KMS-11 (cell line): ENCODE results near the gene ALDH16A1.

Experiments used
- H2AFZ ChIP-seq: fragments of 200-600 bp; sonication (generic); 2 replicates; pipeline ENCODE4 v1.6.1; 2016; ENCODE audit warnings: antibody characterized with exemption, mixed run types, low read depth
- H3K27ac ChIP-seq: fragments of 200-600 bp; sonication (generic); 2 replicates; pipeline ENCODE4 v1.6.1; 2016; ENCODE audit warnings: mild to moderate bottlenecking, mixed run types
- H3K27me3 ChIP-seq: fragments of 200-600 bp; sonication (generic); 2 replicates; pipeline ENCODE4 v1.6.1; 2017; ENCODE audit warnings: mild to moderate bottlenecking, low read depth, mixed run types, moderate library complexity; ENCODE audit not compliant: insufficient read depth
- H3K36me3 ChIP-seq: fragments of 200-600 bp; sonication (generic); 2 replicates; pipeline ENCODE4 v1.6.1; 2017; ENCODE audit warnings: mild to moderate bottlenecking, mixed run types; ENCODE audit not compliant: insufficient read depth
- H3K4me1 ChIP-seq: fragments of 200-600 bp; sonication (generic); 2 replicates; pipeline ENCODE4 v1.6.1; 2016; ENCODE audit warnings: mild to moderate bottlenecking, low read depth, mixed run types; ENCODE audit not compliant: poor library complexity, severe bottlenecking
- H3K4me2 ChIP-seq: fragments of 200-600 bp; sonication (generic); 2 replicates; pipeline ENCODE4 v1.7.0; 2016; ENCODE audit warnings: mild to moderate bottlenecking, mixed run types
- H3K4me3 ChIP-seq: fragments of 200-600 bp; sonication (generic); IDR thresholded peaks from 2 replicates; pipeline ENCODE4 v1.6.1; 2017; ENCODE audit warnings: low read depth, low read length, mixed read lengths; ENCODE audit not compliant: insufficient read depth
- H3K79me2 ChIP-seq: fragments of 200-600 bp; sonication (generic); 2 replicates; pipeline ENCODE4 v1.6.1; 2016; ENCODE audit warnings: low read depth, mixed run types; ENCODE audit not compliant: insufficient read depth
- H3K9ac ChIP-seq: fragments of 200-600 bp; sonication (generic); 2 replicates; pipeline ENCODE4 v1.6.1; 2016; ENCODE audit warnings: mild to moderate bottlenecking, mixed run types
- H4K20me1 ChIP-seq: fragments of 200-600 bp; sonication (generic); 2 replicates; pipeline ENCODE4 v1.6.1; 2016; ENCODE audit warnings: mild to moderate bottlenecking, mixed run types; ENCODE audit not compliant: insufficient read depth
- TF ChIP-seq, protein P1 (sequence below): fragments of 200-600 bp; sonication (generic); conservative IDR thresholded peaks from 2 replicates; pipeline ENCODE4 v1.6.1; 2017; ENCODE audit warnings: low read depth, mild to moderate bottlenecking, antibody characterized with exemption, low read length, moderate library complexity, mixed read lengths

Gene ALDH16A1

GRCh38 chr19:49513746-49514118 is 60.7 kb downstream of the ALDH16A1 start:
- TF ChIP-seq, protein P1, sequence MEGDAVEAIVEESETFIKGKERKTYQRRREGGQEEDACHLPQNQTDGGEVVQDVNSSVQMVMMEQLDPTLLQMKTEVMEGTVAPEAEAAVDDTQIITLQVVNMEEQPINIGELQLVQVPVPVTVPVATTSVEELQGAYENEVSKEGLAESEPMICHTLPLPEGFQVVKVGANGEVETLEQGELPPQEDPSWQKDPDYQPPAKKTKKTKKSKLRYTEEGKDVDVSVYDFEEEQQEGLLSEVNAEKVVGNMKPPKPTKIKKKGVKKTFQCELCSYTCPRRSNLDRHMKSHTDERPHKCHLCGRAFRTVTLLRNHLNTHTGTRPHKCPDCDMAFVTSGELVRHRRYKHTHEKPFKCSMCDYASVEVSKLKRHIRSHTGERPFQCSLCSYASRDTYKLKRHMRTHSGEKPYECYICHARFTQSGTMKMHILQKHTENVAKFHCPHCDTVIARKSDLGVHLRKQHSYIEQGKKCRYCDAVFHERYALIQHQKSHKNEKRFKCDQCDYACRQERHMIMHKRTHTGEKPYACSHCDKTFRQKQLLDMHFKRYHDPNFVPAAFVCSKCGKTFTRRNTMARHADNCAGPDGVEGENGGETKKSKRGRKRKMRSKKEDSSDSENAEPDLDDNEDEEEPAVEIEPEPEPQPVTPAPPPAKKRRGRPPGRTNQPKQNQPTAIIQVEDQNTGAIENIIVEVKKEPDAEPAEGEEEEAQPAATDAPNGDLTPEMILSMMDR = no peak
- H3K27ac ChIP-seq = no peak overlapping the region

GRCh38 chr19:49514151-49514550 is 61.1 kb downstream of the ALDH16A1 start:
- H3K9ac ChIP-seq = no peak overlapping the region
- no peaks in the 10 kb centered on the region for H4K20me1 ChIP-seq
- H2AFZ ChIP-seq = no peak overlapping the region
- H3K4me1 ChIP-seq = peaks cover 7% of the 10 kb centered on the region
- no peak overlapping the region; the same call in 1 of the 2 replicates for H3K4me2 ChIP-seq
- no peaks in the 10 kb centered on the region for H3K79me2 ChIP-seq
- H3K27ac ChIP-seq = no peak overlapping the region
- no peak overlapping the region for H3K4me3 ChIP-seq
- peaks cover 30% of the 10 kb centered on the region for H3K27me3 ChIP-seq
- no peaks in the 10 kb centered on the region for H3K36me3 ChIP-seq
- TF ChIP-seq, protein P1 = no peak

More at GRCh38 chr19:49513746-49514118, 60.7 kb downstream of the ALDH16A1 start:
- H3K9ac ChIP-seq = peak overlapping the region; percentile 37; the same call in 1 of the 2 replicates
- H3K27me3 ChIP-seq = peaks cover 30% of the 10 kb centered on the region
- no peaks in the 10 kb centered on the region for H4K20me1 ChIP-seq
- H3K36me3 ChIP-seq = no peaks in the 10 kb centered on the region
- peak overlapping the region; percentile 89 for H3K4me2 ChIP-seq
- H3K79me2 ChIP-seq = no peaks in the 10 kb centered on the region
- H2AFZ ChIP-seq = peak overlapping the region; percentile 94
- H3K4me3 ChIP-seq = no peak overlapping the region
- H3K4me1 ChIP-seq = peaks cover 7% of the 10 kb centered on the region

DNA sequence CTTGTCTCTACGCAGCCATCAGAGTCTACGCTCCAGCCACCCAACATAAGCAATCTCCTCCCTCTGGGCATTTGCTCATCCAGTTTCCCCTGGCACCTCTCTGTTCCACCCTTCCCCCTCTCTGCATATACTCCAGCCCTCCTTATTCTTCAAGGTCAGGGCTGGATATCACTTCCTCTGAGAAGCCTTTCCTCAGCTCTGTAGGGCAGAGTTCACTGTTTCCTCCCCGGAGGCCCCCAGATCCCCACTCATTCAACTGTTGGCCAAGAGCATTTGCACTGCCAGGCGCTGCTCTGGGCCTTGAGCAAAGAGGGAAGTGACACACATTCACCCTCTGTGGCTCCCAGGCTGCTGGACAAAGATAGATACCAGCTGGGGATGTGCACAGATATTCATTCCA is 62.7 kb downstream of the ALDH16A1 start:
- Histone ChIP-seq H3K4me1 (peaks cover 7% of the 10 kb centered on the region), H4K20me1 (no peaks in the 10 kb centered on the region), H3K36me3 (no peaks in the 10 kb centered on the region), H2AFZ (no peak overlapping the region), H3K27me3 (peaks cover 30% of the 10 kb centered on the region), H3K79me2 (no peaks in the 10 kb centered on the region), H3K4me3 (no peak overlapping the region), H3K9ac (no peak overlapping the region), H3K27ac (no peak overlapping the region), H3K4me2 (no peak overlapping the region)
- TF ChIP-seq, protein P1 = no peak

DNA sequence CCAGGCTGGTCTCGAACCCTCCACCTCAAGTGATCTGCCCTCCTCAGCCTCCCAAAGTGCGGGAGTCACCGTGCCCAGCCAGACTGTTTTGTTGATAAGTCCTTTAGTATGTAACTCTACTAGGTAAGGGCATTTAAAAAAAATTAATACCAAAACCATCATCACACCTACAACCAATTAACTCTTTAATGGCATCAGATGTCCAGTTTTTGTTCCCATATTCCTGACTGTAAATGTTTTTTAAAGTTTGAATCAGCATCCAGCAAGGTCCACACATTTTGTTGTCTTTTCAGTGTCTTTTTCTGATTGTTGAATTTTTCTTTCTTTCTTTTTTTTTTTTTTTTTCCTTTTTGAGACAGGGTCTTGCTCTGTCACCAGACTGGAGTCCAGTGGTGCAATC is 65.0 kb downstream of the ALDH16A1 start:
- Histone ChIP-seq H3K36me3 (no peaks in the 10 kb centered on the region), H3K9ac (no peak overlapping the region), H3K27ac (no peak overlapping the region), H3K4me1 (peaks cover 7% of the 10 kb centered on the region), H3K4me3 (no peak overlapping the region), H4K20me1 (no peaks in the 10 kb centered on the region), H3K27me3 (peaks cover 27% of the 10 kb centered on the region), H3K4me2 (no peak overlapping the region), H3K79me2 (no peaks in the 10 kb centered on the region), H2AFZ (no peak overlapping the region)
- TF ChIP-seq, protein P1 = no peak
